Measurements from ENCODE around the gene SNX11. TPM values are rescaled to one million over a fixed set of nuclear protein-coding genes. Genes with fewer than 3 reads are reported as not detected.

The SNX11 gene
- polyA plus RNA-seq, 6 donors from 2014 or later: 31.9 to 59.4 (median 38.3) TPM

GRCh38 chr17:48102798-48103715 lies 4.5 kb upstream of the SNX11 start:
- no peaks in the 10 kb centered on the region for H3K27me3 Mint-ChIP-seq
- peak overlapping the region in 6 of 8 donors; percentile 6 to 93 (median 86) for H3K4me3 Mint-ChIP-seq
- peaks cover 51 to 58% (median 57%) of the 10 kb centered on the region in 3 donors for H3K4me1 Mint-ChIP-seq
- H3K27ac Mint-ChIP-seq: peak overlapping the region in 4 of 6 donors; percentile 37 to 92 (median 70)
- ATAC-seq (ENCODE audit: low read depth in 2 of 2): no peak
- DNase-seq: peak; percentile 18
- H3K9me3 Mint-ChIP-seq: peaks cover 0 to 7% (median 2%) of the 10 kb centered on the region in 7 donors
- H3K36me3 Mint-ChIP-seq: no peaks in the 10 kb centered on the region

- H3K4me3 Mint-ChIP-seq: peak overlapping the region in 4 of 8 donors; percentile 22 to 54 (median 38)
- no peaks in the 10 kb centered on the region for H3K36me3 Mint-ChIP-seq
- peak overlapping the region in 1 of 6 donors; percentile 26 for H3K27ac Mint-ChIP-seq
- peaks cover 54 to 67% (median 60%) of the 10 kb centered on the region in 3 donors for H3K4me1 Mint-ChIP-seq
- no peaks in the 10 kb centered on the region for H3K27me3 Mint-ChIP-seq
- ATAC-seq (ENCODE audit: low read depth in 2 of 2) (no peak), DNase-seq (no peak)
- peaks cover 0 to 7% (median 2%) of the 10 kb centered on the region in 7 donors for H3K9me3 Mint-ChIP-seq
Measured at GRCh38 chr17:48104440-48104839, 3.1 kb upstream of the SNX11 start.

GRCh38 chr17:48106802-48107136 lies 797 bp upstream of the SNX11 start:
- H3K4me1 Mint-ChIP-seq: peaks cover 53 to 71% (median 59%) of the 10 kb centered on the region in 3 donors
- H3K27me3 Mint-ChIP-seq: no peaks in the 10 kb centered on the region
- ATAC-seq (ENCODE audit: low read depth in 2 of 2): no peak
- H3K27ac Mint-ChIP-seq: peak overlapping the region in 4 of 6 donors; percentile 71 to 97 (median 96)
- no peaks in the 10 kb centered on the region for H3K36me3 Mint-ChIP-seq
- H3K4me3 Mint-ChIP-seq: peak overlapping the region; percentile 71 to 99 (median 97)
- DNase-seq: no peak
- peaks cover 0 to 7% (median 2%) of the 10 kb centered on the region in 7 donors for H3K9me3 Mint-ChIP-seq

GRCh38 chr17:48110761-48111160 lies 3.2 kb downstream of the SNX11 start:
- H3K27ac Mint-ChIP-seq: peak overlapping the region; percentile 94 to 100 (median 98)
- DNase-seq (no peak), ATAC-seq (ENCODE audit: low read depth in 2 of 2) (no peak)
- no peaks in the 10 kb centered on the region for H3K27me3 Mint-ChIP-seq
- H3K4me1 Mint-ChIP-seq: peaks cover 56 to 78% (median 64%) of the 10 kb centered on the region in 3 donors
- H3K36me3 Mint-ChIP-seq: no peaks in the 10 kb centered on the region
- H3K4me3 Mint-ChIP-seq: peak overlapping the region; percentile 71 to 98 (median 86)
- no peaks in the 10 kb centered on the region for H3K9me3 Mint-ChIP-seq

GRCh38 chr17:48111937-48112241 lies 4.3 kb downstream of the SNX11 start:
- H3K4me3 Mint-ChIP-seq: peak overlapping the region; percentile 71 to 98 (median 88)
- no peaks in the 10 kb centered on the region for H3K27me3 Mint-ChIP-seq
- no peaks in the 10 kb centered on the region for H3K36me3 Mint-ChIP-seq
- no peak for ATAC-seq (ENCODE audit: low read depth in 2 of 2)
- no peak for DNase-seq
- peak overlapping the region; percentile 94 to 100 (median 98) for H3K27ac Mint-ChIP-seq
- peaks cover 50 to 71% (median 59%) of the 10 kb centered on the region in 3 donors for H3K4me1 Mint-ChIP-seq
- H3K9me3 Mint-ChIP-seq: no peaks in the 10 kb centered on the region

GRCh38 chr17:48113201-48113676 lies 5.7 kb downstream of the SNX11 start:
- peak; percentile 14 to 22 for ATAC-seq (ENCODE audit: low read depth in 2 of 2)
- H3K9me3 Mint-ChIP-seq: no peaks in the 10 kb centered on the region
- no peaks in the 10 kb centered on the region for H3K36me3 Mint-ChIP-seq
- no peaks in the 10 kb centered on the region for H3K27me3 Mint-ChIP-seq
- peak overlapping the region; percentile 64 to 98 (median 81) for H3K4me3 Mint-ChIP-seq
- peaks cover 37 to 61% (median 46%) of the 10 kb centered on the region in 3 donors for H3K4me1 Mint-ChIP-seq
- H3K27ac Mint-ChIP-seq: peak overlapping the region; percentile 94 to 100 (median 98)
- peak; percentile 34 for DNase-seq

GRCh38 chr17:48121923-48122664 lies 14.5 kb downstream of the SNX11 start:
- H3K4me1 Mint-ChIP-seq: no peaks in the 10 kb centered on the region
- no peaks in the 10 kb centered on the region for H3K27me3 Mint-ChIP-seq
- ATAC-seq (ENCODE audit: low read depth in 2 of 2) (no peak), DNase-seq (no peak)
- H3K27ac Mint-ChIP-seq: peak overlapping the region in 3 of 6 donors; percentile 26 to 71 (median 63)
- peak overlapping the region in 1 of 8 donors; percentile 18 for H3K4me3 Mint-ChIP-seq
- peaks cover 0 to 9% of the 10 kb centered on the region in 2 donors for H3K36me3 Mint-ChIP-seq
- no peaks in the 10 kb centered on the region for H3K9me3 Mint-ChIP-seq

GRCh38 chr17:48122665-48123045 lies 15.1 kb downstream of the SNX11 start:
- ATAC-seq (ENCODE audit: low read depth in 2 of 2) (no peak), DNase-seq (no peak)
- Mint-ChIP-seq H3K4me1 (no peaks in the 10 kb centered on the region), H3K27ac (peak overlapping the region in 4 of 6 donors; percentile 26 to 71 (median 51)), H3K27me3 (no peaks in the 10 kb centered on the region), H3K36me3 (peaks cover 0 to 9% of the 10 kb centered on the region in 2 donors), H3K4me3 (peak overlapping the region in 1 of 8 donors; percentile 18), H3K9me3 (no peaks in the 10 kb centered on the region)

GRCh38 chr17:48123111-48123510 lies 15.5 kb downstream of the SNX11 start:
- Mint-ChIP-seq H3K27ac (peak overlapping the region in 4 of 6 donors; percentile 11 to 53 (median 31)), H3K27me3 (no peaks in the 10 kb centered on the region), H3K9me3 (no peaks in the 10 kb centered on the region), H3K4me3 (no peak overlapping the region), H3K36me3 (peaks cover 0 to 9% of the 10 kb centered on the region in 2 donors), H3K4me1 (no peaks in the 10 kb centered on the region)
- DNase-seq (no peak), ATAC-seq (ENCODE audit: low read depth in 2 of 2) (no peak)

GRCh38 chr17:48123776-48124388 lies 16.3 kb downstream of the SNX11 start:
- H3K4me1 Mint-ChIP-seq: no peaks in the 10 kb centered on the region
- H3K4me3 Mint-ChIP-seq: no peak overlapping the region
- no peaks in the 10 kb centered on the region for H3K9me3 Mint-ChIP-seq
- DNase-seq: no peak
- no peaks in the 10 kb centered on the region for H3K27me3 Mint-ChIP-seq
- no peak for ATAC-seq (ENCODE audit: low read depth in 2 of 2)
- H3K36me3 Mint-ChIP-seq: peaks cover 0 to 9% of the 10 kb centered on the region in 2 donors
- peak overlapping the region in 2 of 6 donors; percentile 36 to 87 for H3K27ac Mint-ChIP-seq

GRCh38 chr17:48125829-48126531 lies 18.4 kb downstream of the SNX11 start:
- Mint-ChIP-seq H3K27ac (peak overlapping the region in 2 of 6 donors; percentile 47 to 78), H3K27me3 (no peaks in the 10 kb centered on the region), H3K36me3 (peaks cover 0 to 9% of the 10 kb centered on the region in 2 donors), H3K9me3 (no peaks in the 10 kb centered on the region), H3K4me3 (no peak overlapping the region), H3K4me1 (peaks cover 0 to 1% (median 0%) of the 10 kb centered on the region in 3 donors)
- no peak for DNase-seq
- no peak for ATAC-seq (ENCODE audit: low read depth in 2 of 2)

- H3K27me3 Mint-ChIP-seq: no peaks in the 10 kb centered on the region
- ATAC-seq (ENCODE audit: low read depth in 2 of 2): no peak
- DNase-seq: no peak
- no peak overlapping the region for H3K4me3 Mint-ChIP-seq
- peaks cover 3 to 6% (median 4%) of the 10 kb centered on the region in 3 donors for H3K4me1 Mint-ChIP-seq
- H3K9me3 Mint-ChIP-seq: no peaks in the 10 kb centered on the region
- H3K27ac Mint-ChIP-seq: peak overlapping the region in 2 of 6 donors; percentile 27 to 78
- peaks cover 0 to 9% of the 10 kb centered on the region in 2 donors for H3K36me3 Mint-ChIP-seq
Measured at GRCh38 chr17:48126532-48126850, 18.9 kb downstream of the SNX11 start.

Data from naive B cell (primary cell).